PFSK-1 (cell line): Measurements from ENCODE around the gene FNIP2.

Experiments
- FOXP2 ChIP-seq: optimal IDR thresholded peaks from 2 replicates; pipeline ENCODE3; 2011; ENCODE audit warnings: borderline replicate concordance, control low read depth, inconsistent platforms; ENCODE audit not compliant: insufficient read depth; ENCODE audit errors: extremely low read length, extremely low read depth
- POLR2AphosphoS5 ChIP-seq: IDR thresholded peaks from 2 replicates; pipeline ENCODE4 v1.6.1; 2012; ENCODE audit warnings: low read depth, mild to moderate bottlenecking, control low read depth, low read length, moderate library complexity
- SIN3A ChIP-seq: IDR thresholded peaks from 2 replicates; pipeline ENCODE4 v1.6.1; 2012; ENCODE audit warnings: mild to moderate bottlenecking, low read length, moderate library complexity, borderline replicate concordance; ENCODE audit not compliant: insufficient read depth
- TAF1 ChIP-seq: IDR thresholded peaks from 2 replicates; pipeline ENCODE4 v1.6.1; 2012; ENCODE audit warnings: low read length, control low read depth, borderline replicate concordance; ENCODE audit not compliant: insufficient read depth
- TF ChIP-seq, protein P1 (sequence below), 2 experiments: IDR thresholded peaks; 2 replicates each; pipeline versions ENCODE4 v1.6.1 to v1.8.0; 2011 to 2012; ENCODE audit warnings: low read depth in 2 of 2, low read length in 2 of 2, control low read depth in 1 of 2, inconsistent platforms in 1 of 2, mild to moderate bottlenecking in 1 of 2, moderate library complexity in 1 of 2; ENCODE audit not compliant: insufficient read depth in 1 of 2

DNA sequence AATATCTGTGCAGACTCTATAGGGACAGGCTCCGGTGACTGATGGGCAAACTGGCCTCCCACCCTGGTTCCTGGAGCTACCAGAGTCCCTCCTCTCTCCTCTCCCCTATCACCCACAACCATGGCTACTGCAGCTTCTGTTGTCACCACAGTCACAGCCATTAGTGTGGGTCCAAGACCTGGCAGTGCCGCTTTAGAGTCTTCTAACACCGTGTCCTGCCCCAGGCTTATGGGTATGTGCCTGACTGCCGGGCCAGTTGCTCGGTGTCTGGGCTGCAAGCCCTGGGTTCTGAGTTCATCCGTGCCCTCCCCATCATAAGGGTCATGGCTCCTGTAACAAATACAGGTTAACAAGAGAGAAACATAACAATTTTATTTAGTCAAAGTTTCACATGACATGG lies 85.4 kb downstream of the FNIP2 start:
- no peak for TF ChIP-seq FOXP2
- TF ChIP-seq TAF1, result no peak
- TF ChIP-seq POLR2AphosphoS5, result no peak
- no peak for TF ChIP-seq SIN3A
- TF ChIP-seq, protein P1, sequence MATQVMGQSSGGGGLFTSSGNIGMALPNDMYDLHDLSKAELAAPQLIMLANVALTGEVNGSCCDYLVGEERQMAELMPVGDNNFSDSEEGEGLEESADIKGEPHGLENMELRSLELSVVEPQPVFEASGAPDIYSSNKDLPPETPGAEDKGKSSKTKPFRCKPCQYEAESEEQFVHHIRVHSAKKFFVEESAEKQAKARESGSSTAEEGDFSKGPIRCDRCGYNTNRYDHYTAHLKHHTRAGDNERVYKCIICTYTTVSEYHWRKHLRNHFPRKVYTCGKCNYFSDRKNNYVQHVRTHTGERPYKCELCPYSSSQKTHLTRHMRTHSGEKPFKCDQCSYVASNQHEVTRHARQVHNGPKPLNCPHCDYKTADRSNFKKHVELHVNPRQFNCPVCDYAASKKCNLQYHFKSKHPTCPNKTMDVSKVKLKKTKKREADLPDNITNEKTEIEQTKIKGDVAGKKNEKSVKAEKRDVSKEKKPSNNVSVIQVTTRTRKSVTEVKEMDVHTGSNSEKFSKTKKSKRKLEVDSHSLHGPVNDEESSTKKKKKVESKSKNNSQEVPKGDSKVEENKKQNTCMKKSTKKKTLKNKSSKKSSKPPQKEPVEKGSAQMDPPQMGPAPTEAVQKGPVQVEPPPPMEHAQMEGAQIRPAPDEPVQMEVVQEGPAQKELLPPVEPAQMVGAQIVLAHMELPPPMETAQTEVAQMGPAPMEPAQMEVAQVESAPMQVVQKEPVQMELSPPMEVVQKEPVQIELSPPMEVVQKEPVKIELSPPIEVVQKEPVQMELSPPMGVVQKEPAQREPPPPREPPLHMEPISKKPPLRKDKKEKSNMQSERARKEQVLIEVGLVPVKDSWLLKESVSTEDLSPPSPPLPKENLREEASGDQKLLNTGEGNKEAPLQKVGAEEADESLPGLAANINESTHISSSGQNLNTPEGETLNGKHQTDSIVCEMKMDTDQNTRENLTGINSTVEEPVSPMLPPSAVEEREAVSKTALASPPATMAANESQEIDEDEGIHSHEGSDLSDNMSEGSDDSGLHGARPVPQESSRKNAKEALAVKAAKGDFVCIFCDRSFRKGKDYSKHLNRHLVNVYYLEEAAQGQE (IDR thresholded peaks at IDR 0.05; ENCODE audit: insufficient read depth in 1 of 2, low read depth in 2 of 2, low read length in 2 of 2), result no peak
